HepG2 (cell line): ENCODE data around the gene LRP1-AS. TPM values are rescaled to one million over a fixed set of nuclear protein-coding genes. Genes with fewer than 3 reads are reported as not detected.

ENCODE experiments used
- CENPX ChIP-seq: sonication (generic); formaldehyde crosslinking; IDR thresholded peaks from 2 replicates; pipeline ENCODE4 v1.9.0; 2021; ENCODE audit warnings: mild to moderate bottlenecking, missing genetic modification reagents, moderate library complexity
- DBP ChIP-seq: sonication (generic); formaldehyde crosslinking; IDR thresholded peaks from 2 replicates; pipeline ENCODE4 v1.4.0; 2020; ENCODE audit warnings: missing genetic modification reagents; ENCODE audit errors: not compliant biosample characterization
- DRAP1 ChIP-seq: IDR thresholded peaks from 2 replicates; pipeline ENCODE4 v1.6.1; 2016; ENCODE audit warnings: missing genetic modification reagents, missing compliant biosample characterization
- GMEB1 ChIP-seq: sonication (generic); formaldehyde crosslinking; IDR thresholded peaks from 2 replicates; pipeline ENCODE4 v1.5.1; 2020; ENCODE audit warnings: missing genetic modification reagents, mild to moderate bottlenecking, borderline replicate concordance
- HIVEP1 ChIP-seq: sonication (generic); formaldehyde crosslinking; IDR thresholded peaks from 2 replicates; pipeline ENCODE4 v1.4.0; 2020; ENCODE audit warnings: mild to moderate bottlenecking, missing genetic modification reagents
- HNRNPH1 ChIP-seq: fragments of 200-400 bp; formaldehyde crosslinking; optimal IDR thresholded peaks from 2 replicates; pipeline ENCODE3; 2017; ENCODE audit warnings: mild to moderate bottlenecking, low read depth, low read length
- ISL2 ChIP-seq: sonication (generic); formaldehyde crosslinking; IDR thresholded peaks from 2 replicates; pipeline ENCODE4 v1.5.0; 2020; ENCODE audit warnings: missing genetic modification reagents
- NR2F6 ChIP-seq, 2 experiments: IDR thresholded peaks; 2 replicates each; pipeline ENCODE4 v1.6.1; 2016; ENCODE audit warnings: antibody characterized with exemption in 1 of 2, mild to moderate bottlenecking in 1 of 2
- PRDM4 ChIP-seq: sonication (generic); formaldehyde crosslinking; IDR thresholded peaks from 2 replicates; pipeline ENCODE4 v1.9.0; 2021; ENCODE audit warnings: missing genetic modification reagents, borderline replicate concordance
- RXRA ChIP-seq: sonication (generic); formaldehyde crosslinking; IDR thresholded peaks from 2 replicates; pipeline ENCODE4 v1.5.1; 2020; ENCODE audit warnings: missing genetic modification reagents
- SOX13 ChIP-seq, 3 experiments: fragments of 450-650 bp in 1 of 3; sonication (generic) in 1 of 3; formaldehyde crosslinking in 1 of 3; IDR thresholded peaks in 2 of 3; conservative IDR thresholded peaks in 1 of 3; 2 replicates each; pipeline versions ENCODE4 v1.5.0 to v1.6.1; 2016 to 2020; ENCODE audit warnings: antibody characterized with exemption in 1 of 3, mild to moderate bottlenecking in 1 of 3, missing compliant biosample characterization in 1 of 3, missing genetic modification reagents in 1 of 3, moderate library complexity in 1 of 3
- SRSF4 ChIP-seq: fragments of 200-400 bp; formaldehyde crosslinking; IDR thresholded peaks from one replicate; pipeline ENCODE4 v1.6.1; 2018; ENCODE audit warnings: mild to moderate bottlenecking, low read depth, low read length, moderate library complexity; ENCODE audit not compliant: poor library complexity, severe bottlenecking
- TIGD3 ChIP-seq: sonication (generic); formaldehyde crosslinking; IDR thresholded peaks from 2 replicates; pipeline ENCODE4 v1.5.1; 2020; ENCODE audit warnings: mild to moderate bottlenecking, missing genetic modification reagents, borderline replicate concordance
- TRIM24 ChIP-seq: sonication (generic); formaldehyde crosslinking; IDR thresholded peaks from 2 replicates; pipeline ENCODE4 v1.8.0; 2022; ENCODE audit warnings: mild to moderate bottlenecking, missing genetic modification reagents
- ZMYM4 ChIP-seq: sonication (generic); formaldehyde crosslinking; IDR thresholded peaks from 2 replicates; pipeline ENCODE4 v1.8.1; 2023; ENCODE audit warnings: mild to moderate bottlenecking, missing genetic modification reagents
- ZNF180 ChIP-seq: sonication (generic); formaldehyde crosslinking; IDR thresholded peaks from 2 replicates; pipeline ENCODE4 v1.4.0; 2020; ENCODE audit warnings: low read depth, missing genetic modification reagents, borderline replicate concordance
- ZNF841 ChIP-seq: sonication (generic); formaldehyde crosslinking; IDR thresholded peaks from 2 replicates; pipeline ENCODE4 v1.8.1; 2023; ENCODE audit warnings: missing genetic modification reagents, borderline replicate concordance
- polyA plus RNA-seq, 8 experiments: library from polyadenylated mRNA; depleted of rRNA in 3 of 8; stranded (reverse) in 7 of 8; unstranded in 1 of 8; fragments of >200 nt; fragmentation: Illumina TruSeq in 4 of 8; extraction: Trizol in 4 of 8; gene quantifications; 2 replicates each; pipeline versions ENCODE4 v1.2.1 to v1.2.3, GENCODE V29; 2011 to 2016; ENCODE audit warnings: low read depth in 4 of 8, missing spikeins in 1 of 8, mixed read lengths in 1 of 8; ENCODE audit not compliant: insufficient read depth in 1 of 8
- total RNA-seq, 5 experiments: library from RNA; depleted of rRNA; stranded (reverse); fragments of >200 nt; fragmentation: Illumina TruSeq; extraction: Trizol; gene quantifications; 2 replicates each; pipeline ENCODE4 v1.2.3, GENCODE V29; 2016; ENCODE audit warnings: low read depth in 1 of 5

LRP1-AS gene
- total and polyA plus RNA-seq, 2 of the 13 experiments (the other 11 are each of a cell fraction or from before 2014, with no cell fraction given): 0.20 TPM; not detected in 1

- TF ChIP-seq DRAP1 (CRISPR knock-in tag) (no peak), HIVEP1 (CRISPR knock-in tag) (peak; percentile 24; the same call in 1 of the 2 replicates), HNRNPH1 (no peak), ZNF841 (CRISPR knock-in tag) (no peak), PRDM4 (no peak), TIGD3 (no peak), ZMYM4 (no peak), RXRA (CRISPR knock-in tag) (peak; percentile 77; the same call in 1 of the 2 replicates), DBP (CRISPR knock-in tag) (no peak), SRSF4 (no peak), GMEB1 (peak; percentile 35; the same call in 1 of the 2 replicates), TRIM24 (CRISPR knock-in tag) (no peak), ISL2 (CRISPR knock-in tag) (no peak), CENPX (CRISPR knock-in tag) (no peak), SOX13 (IDR thresholded peaks at IDR 0.05) (no peak), SOX13 (CRISPR knock-in tag; conservative IDR thresholded peaks at IDR 0.05 in 1 of 2, IDR thresholded peaks at IDR 0.05 in 1 of 2) (no peak), ZNF180 (CRISPR knock-in tag) (no peak), NR2F6 (IDR thresholded peaks at IDR 0.05) (peak; percentile 80), NR2F6 (CRISPR knock-in tag; IDR thresholded peaks at IDR 0.05) (peak; percentile 85)
Measured at GRCh38 chr12:57138526-57139272, 8.7 kb downstream of the LRP1-AS start (continued).
